ENCODE results near the gene MFF.

Gene MFF, protein sequence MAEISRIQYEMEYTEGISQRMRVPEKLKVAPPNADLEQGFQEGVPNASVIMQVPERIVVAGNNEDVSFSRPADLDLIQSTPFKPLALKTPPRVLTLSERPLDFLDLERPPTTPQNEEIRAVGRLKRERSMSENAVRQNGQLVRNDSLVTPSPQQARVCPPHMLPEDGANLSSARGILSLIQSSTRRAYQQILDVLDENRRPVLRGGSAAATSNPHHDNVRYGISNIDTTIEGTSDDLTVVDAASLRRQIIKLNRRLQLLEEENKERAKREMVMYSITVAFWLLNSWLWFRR
- 21.7 to 62.4 (median 48.9) reads per million in 17 experiments for total RNA-seq

DNA sequence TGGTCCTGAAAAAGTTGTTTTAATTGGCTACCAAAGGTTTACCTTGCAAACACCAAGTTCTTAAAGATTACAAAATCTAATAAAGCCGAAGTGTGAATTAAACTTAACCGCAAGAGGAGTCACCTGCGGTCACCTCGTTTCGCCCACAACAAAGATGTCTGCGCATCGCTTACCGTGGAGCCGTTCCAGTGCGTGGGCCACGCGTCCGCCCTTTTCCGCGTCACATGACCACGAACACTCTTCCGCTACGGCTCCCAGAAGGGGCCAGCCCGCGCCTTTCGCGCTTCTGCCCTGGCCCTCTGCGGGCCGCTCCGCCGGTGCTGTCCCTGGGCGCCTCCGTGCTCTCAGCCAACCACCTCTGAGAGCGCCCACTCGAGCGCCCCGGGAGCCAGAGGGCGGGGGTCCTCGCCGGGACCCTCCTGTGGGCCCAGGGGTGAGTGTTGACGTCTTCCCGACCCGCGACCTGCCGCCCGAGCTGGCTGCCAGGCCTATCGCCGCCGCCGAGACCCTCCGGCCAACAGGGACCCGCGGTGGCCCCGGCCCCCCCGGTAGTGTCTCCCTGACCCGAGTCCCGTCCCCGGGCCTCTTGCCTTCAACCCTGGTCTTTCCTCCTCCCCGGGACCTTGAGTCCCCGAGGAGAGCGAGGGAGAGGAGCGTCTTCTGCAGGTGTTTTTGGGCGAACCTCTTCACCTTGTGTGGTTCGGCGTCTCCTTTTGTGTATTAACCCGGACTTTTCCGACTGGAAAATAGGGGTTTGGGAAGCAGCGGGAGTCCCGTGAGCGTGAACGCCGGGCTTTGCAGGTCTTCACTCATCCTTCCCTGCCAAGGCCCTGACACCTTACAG is at the start of gene MFF:
Gene MFF, plus strand, starts transcription at position 257 of the 844 bp plus-strand sequence. CDS start 5,415 bp downstream, outside the sequence.
- DNase-seq = peak; percentile 94 to 97 (median 96)

DNA sequence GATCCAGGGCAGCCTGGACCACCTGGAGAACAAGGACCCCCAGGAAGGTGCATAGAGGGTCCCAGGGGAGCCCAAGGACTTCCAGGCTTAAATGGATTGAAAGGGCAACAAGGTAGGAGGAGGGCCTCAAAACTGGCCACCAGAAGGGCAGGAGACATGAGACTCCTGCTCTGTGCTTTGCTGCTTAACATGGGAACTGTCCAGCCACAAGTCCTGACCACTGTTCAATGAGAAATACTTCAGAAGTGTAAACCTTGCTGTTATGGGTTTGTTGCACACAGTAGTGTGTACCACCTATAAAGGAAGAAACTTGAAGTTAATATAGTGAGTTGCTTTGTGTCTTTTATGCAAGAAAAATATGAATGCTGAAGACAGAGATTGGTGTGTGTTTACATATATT is 44.2 kb upstream of the MFF start:
- no peak for DNase-seq

DNA sequence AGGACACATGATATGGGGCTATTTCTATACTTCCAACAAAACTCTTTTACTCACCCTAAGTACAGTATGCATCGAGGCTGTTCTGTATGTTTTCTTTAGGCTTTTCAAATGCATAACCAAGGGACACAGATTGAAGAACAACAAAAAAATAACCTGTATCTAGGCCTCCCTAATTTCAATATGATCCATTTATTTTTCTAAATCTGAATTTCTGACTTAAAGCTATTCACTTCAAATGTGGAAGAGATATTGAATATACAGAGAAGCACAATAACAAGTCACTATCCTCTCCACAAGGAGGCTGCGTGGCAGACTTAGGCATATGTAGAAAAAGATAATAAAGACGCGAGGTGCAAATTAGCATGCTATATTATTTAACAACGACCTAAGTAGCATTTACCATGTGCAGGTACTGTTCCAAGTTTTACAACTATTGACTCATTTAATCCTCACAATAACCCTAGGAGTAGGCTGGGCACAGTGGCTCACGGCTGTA is 39.3 kb upstream of the MFF start:
- no peak for DNase-seq

DNA sequence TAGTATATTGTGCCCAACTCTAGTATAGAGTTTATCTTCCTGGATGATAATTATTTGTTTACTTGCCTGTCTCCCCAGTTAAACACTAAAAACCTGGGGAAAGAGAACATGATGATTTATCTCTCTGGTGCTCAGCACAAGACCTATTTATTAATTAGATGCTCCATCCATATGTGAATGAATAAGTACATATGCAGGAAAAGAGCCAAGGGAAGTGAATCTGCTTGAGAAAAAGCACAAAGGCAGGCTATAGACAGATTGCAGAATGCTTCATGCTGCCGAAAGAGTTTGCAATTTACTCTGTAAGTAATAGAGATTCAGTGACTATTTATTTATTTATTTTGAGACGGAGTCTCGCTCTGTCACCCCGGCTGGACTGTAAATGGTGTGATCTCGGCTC is 37.3 kb upstream of the MFF start:
- DNase-seq = no peak

DNA sequence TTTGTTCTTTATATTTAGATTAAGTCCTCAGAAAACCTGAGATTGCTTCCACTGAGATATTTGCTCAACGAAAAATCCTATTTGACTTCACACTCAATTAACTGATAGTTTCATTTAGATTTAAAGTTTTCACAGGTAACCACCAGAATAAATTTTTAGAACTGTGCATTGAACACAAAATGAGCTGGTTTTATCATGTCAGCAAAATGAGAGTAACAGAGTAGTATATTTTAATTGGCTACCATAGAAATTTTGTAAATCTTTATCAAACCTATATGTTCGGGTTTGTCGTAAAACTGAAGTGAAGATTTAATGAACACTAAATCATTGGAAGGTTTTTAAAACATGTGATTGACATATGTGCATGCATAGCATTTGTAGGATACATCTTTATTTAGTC is 32.7 kb upstream of the MFF start:
- no peak for DNase-seq

DNA sequence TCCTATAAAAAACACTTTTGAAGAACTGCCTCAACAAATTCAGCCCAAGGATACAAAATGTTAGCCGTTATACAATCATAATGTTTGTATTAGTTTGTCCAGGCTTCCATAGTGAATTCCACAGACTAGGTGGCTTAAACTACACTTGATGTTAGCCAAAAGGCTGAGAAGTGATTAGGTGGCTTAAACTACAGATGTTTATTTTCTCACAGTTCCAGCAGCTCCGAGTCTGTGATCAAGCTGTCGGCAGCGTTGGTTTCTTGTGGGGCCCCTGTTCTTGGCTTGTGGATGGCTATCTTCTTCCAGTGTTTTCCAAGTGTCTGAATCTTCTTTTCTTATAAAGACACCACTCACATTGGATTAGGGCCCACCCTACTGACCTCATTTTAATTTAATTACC is 31.5 kb upstream of the MFF start:
- DNase-seq = no peak

DNA sequence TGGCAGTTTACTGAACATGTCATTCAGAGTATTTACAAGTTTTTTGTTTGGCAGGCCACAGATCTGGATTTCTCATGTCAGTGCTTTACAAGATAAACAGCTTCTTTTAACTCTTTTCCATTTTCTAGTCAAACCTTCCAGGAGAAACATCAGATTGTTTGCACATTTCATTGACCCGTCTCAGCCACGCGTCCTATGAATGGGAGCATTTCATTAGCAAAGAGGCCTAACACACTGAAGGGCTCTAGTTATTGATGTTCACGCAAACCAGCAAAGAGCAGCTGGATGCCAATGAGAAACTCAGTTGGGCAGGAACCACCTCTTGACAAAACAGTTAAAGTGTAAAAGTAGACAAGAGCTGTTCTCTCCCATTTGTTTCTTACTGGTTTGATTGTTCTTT is 29.2 kb upstream of the MFF start:
- no peak for DNase-seq

DNA sequence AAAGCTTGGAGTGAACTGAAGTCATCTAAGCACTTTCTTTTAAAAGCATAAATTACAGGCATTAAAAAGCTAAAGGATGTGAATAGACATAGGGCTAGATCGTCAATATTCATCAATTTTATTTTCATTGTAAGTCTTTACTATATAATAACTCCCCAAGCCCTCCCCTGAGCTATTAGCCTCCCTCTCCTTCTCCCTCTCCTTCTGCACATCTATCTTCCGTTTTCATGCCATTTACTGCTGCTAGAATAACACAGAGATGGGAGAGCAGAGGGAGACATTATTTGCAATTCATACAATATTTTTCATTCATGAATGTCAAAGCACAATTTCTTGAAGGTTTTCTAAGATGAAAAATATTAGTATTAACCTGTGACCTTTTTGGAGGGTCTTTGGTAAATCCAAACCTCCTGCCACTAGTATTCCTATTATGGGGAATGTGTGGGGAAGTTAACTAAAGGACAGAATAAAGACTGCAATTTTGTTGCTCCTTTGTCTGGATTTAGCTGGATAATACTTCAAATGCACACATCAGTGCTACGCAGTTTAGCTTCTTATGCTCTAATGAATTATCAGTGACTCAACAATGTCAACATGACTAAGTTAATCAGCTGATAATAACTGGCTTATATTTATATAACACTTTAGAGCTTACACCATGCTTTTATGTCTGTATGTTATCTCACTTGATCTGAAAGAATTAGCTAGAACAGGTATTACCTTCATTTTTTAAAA is 28.2 kb upstream of the MFF start:
- DNase-seq = no peak

DNA sequence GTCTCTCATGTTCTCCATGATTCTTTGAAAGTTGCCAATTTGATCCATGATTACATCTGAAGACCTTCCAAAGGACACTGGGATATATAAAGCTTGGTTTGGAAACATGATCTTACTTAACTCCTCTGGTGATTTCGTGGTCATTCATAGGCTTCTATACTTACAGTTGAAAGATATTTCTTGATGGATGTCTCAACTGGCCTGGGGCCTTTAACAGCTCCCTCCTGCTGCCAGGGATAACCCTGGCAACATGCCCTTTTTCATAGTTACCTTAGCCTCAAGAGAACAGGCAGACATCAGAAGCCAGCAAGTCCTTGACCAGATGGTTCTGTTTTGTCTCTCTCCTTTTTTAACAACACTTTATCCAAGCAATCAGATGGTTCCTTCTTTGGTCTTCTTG is 23.5 kb upstream of the MFF start:
- no peak for DNase-seq

DNA sequence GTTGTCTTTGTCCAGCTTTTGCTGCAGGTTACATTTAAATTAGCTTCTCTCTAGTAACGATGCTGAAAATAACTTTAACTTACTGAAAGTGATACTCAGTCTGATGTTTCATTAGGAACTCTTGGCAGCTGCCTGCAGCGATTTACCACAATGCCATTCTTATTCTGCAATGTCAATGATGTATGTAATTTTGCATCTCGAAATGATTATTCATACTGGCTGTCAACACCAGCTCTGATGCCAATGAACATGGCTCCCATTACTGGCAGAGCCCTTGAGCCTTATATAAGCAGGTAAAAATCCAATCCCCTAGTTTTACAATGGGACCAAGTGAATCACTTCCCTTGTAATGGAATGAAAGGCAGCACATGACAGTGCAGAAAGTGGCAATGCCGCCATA is 16.3 kb upstream of the MFF start:
- no peak for DNase-seq

DNA sequence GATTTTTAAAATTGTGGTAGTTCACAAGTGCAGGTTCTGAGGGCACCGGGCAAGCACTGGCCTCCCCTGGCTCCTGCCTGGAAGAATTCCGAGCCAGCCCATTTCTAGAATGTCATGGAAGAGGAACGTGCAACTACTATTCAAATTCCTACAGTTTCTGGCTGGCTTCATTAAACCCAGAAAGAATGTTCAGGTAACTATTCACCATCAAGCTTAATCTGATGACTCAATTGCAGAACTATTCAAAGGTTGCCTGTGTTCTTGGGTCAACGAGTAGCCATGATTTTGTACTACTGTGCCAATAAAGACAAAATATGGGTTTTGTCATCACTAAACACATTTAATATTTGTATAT is 14.3 kb upstream of the MFF start:
- no peak for DNase-seq

DNA sequence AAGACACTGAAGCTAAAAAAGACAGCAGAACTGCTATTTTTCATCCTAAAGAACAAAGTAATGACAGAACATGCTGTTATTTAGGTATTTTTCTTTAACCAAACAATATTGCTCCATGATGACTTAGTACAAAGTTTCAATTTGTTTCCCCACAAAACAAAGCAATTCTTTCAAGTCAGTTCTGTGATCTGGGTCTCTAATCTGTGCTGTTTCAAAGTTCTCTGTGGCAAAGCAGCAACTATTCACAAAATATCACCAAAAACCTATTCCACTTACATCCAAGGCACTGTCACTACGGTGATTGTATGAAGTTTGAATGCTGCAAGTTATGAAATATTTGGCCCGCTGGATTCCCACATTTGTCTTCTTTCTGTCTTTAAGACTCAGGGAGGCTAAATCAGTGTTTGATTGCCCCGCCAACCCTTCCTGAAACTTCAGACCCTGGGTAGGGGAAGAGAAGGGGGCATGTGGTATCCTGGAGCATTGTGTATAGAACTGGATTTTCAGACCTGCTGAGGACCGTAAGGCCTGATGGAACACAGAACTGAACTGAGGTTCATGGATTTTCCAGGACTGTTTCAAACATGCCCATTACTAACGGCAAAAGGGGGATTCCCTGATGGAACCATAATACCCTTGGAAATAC is 13.1 kb upstream of the MFF start:
- no peak for DNase-seq

DNA sequence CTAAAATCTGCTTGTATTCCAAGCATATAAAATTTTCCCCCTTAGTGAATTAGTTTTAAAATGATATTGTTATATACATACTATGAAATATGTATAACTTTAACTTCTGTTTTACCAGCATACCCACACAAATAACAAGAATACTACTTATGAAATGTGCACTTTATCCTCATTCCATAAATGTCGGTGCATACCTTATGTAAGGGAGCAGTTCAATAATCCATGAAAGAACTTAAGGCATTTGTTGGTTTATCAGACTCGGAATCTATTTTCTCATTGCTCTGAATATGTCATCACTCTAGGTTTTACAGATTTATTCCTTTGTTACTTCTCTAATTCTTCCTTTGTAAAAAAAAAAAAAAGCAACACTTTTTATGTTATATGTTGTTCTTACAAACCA is 12.5 kb upstream of the MFF start:
- no peak for DNase-seq

DNA sequence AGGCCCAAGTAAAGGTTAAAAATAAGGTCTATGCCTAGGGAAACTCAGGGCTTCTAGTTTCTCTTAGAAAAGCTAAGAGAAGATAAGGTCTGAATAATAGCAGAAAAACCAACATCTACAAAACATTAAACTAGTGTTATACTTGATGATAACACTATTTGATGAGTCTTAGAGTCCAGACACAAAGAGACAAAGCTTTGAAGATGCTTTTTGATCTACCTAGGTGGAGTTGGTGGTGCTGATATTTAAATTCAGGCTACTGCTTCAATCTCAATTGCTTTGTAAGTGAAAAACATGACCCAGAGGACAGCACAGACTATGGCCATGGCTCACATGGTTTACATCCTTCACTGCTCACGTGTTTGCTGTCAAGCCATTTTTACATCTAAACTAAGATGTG is 11.7 kb upstream of the MFF start:
- no peak for DNase-seq

DNA sequence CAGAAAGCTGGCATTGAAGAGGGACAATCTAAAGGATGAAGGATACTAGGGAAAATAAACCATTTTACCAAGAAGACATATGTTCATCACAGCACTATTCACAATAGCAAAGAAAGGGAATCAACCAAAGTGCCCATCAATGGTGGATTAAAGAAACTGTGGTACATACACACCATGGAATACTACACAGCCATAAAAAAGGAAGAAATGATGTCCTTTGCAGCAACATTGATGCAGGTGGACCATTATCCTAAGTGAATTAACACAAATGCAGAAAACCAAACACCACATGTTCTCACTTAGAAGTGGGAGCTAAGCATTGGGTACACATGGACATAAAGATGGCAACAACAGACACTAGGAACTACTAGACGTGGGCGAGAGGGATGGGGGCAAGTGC is 7.2 kb upstream of the MFF start:
- DNase-seq = no peak

DNA sequence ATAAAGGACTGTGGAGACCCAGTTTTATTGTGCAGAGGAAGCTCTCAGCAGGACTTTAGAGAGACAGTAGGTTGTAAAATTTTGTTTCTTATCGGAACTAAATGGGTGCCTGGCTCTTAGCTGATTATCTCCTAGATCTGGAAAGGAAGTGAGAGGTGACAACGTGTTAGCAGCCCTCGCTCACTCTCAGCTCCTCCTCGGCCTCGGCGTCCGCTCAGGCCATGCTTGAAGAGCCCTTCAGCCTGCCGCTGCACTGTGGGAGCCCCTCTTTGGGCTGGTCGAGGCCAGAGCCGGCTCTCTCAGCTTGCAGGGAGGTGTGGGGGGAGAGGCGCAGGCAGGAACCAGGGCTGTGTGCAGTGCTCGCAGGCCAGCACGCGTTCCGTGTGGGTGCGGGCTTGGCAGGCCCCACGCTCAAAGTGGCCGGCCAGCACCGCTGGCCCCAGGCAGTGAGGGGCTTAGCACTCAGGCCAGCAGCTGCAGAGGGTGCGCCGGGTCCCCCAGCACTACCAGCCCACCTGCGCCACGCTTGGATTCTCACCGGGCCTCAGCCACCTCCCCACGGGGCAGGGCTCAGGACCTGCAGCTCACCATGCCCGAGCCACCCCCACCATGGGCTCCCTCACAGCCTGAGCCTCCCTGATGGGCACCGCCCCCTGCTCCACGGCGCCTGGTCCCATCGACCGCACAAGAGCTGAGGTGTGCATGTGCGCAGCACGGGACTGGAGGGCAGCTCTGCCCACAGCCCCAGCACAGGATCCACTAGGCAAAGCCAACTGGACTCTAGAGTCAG is 4.6 kb upstream of the MFF start:
- DNase-seq = no peak

DNA sequence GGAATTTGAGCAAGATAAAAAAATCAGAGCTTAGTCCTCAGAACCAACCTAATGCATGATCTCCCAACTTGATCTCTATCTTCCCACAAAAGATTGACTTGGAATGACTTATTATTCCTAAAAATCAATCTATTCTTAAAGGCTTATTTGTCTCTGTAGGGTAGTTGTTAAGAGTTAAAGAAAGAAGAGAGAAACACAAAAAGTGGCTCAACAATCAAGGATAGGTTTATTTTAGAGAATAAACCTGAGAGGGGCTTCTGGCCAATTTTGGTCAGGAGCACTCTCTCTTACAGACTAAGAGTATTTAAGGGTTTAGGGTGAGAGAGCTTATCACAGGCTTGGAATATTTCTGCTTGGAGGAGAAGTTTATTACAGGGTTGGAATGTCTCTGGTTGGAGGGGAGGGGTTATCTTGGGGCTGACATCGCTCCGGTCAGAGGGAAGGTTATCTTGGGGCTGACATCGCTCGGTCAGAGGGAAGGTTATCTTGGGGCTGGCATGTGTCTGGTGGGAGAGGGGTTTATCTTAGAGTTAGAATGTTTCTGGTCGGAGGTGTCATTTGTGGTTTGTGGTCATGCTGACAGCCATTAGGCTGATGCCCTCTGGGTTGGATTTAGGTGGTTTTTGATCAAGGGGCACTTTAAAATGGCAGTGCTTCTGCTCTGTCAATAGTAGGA is 2.4 kb upstream of the MFF start:
- no peak for DNase-seq

DNA sequence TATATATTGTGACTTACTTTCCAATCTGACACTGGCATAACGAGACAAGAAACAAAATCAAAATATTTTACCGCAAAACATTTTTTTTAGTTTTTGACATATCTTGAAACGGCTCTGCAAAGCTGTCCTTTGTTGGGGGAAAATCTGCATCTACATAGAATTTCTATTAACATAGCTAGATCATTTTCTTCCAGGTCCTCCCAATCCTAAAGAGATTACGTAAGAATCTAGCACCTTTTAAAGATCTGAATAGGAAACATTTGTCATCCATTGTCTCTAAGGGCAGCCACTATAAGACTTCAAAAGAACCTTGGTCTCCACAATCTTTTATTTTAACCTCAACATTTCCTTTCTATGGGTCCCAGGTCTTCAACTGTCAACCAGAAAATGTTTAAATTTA is 1.2 kb upstream of the MFF start:
- DNase-seq = no peak

DNA sequence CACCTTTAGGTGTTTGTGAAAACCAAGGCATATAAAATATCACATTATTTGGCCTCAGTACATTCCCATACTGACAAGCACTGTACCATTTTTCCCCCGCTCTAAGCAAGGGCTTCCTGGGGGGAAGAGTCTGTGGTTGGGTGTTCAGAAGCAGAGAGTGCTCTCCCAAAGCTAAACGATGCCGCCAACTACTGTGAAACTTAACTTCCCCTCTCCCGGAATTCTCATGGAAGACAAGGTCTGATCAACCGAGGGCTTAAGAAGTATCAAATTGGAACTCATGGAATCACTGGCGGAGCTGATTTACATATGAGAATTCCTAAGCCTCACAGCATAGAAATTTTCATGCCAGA is 433 bp upstream of the MFF start:
- DNase-seq = peak in 2 of 4 experiments; percentile 36 to 39

DNA sequence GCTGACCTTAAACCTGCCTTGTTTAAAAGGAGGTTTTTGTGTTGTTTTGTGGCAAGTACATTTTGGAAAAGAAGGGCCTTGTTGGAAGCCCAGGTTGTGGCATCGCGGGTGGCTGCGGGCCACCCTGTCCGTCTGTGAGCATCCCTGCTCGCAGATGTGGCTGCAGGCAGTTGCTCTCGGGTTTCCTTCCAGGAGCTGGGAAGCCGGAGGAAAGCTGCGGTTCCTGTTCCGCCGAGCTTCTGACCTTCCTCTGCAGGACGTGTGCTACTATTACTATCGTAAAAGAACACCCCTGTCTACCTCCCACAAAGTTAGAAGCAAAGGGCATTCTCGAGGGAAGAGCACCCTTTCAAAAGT is 766 bp downstream of the MFF start:
- DNase-seq = peak; percentile 33 to 67 (median 54)

DNA sequence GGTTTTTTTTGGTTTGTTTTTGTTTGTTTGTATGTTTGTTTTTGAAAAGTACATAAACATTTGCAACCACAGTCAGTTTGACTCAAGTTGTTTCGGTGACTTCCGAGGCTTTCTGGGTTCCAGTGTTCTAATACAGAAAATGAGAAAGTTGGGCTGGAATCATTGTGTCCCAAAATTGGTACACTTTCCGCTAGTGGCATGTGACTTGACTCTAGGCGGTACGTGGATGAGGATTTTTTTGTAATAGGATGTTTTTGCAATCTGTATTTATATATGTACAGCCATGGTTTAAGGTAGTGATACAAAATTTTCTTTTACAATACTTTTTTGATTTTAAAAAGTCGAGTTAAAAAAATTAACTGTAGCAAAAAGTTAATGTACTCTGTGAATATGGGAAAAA is 1.7 kb downstream of the MFF start:
- no peak for DNase-seq

DNA sequence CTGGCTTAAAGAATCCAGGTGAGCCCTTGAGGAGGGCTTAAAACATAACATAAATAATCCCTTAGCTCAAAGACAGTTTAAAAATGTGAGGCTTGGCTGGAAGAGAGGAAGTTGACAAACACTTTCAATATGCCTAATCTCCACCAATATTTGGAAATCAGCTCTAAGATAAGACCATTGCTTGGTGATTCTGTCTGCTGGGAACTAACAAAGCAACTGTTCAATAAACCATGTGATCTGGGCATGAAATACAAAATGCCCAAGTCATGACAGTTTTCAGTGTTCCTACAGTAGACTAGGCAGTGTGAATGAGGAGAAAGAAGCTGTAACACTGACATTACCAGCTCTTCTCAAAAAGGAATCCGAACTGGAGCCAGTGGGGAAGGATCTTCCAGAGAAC is 10.7 kb downstream of the MFF start:
- peak in 1 of 4 experiments; percentile 5 for DNase-seq

Data from suppressor macrophage (primary cell).